A673 (cell line): ENCODE measurements around the gene LONP2. TPM values are rescaled to one million over a fixed set of nuclear protein-coding genes. Genes with fewer than 3 reads are reported as not detected.

Experiments
- Bru-seq: library from RNA; stranded (reverse); fragments of 400-500 nt; gene quantifications from one replicate; lab custom pipeline; 2021; lab: Mats Ljungman, UMichigan
- BruChase-seq, 2 experiments: library from RNA; stranded (reverse); fragments of 400-500 nt; gene quantifications; one replicate each; lab custom pipeline; 2021; lab: Mats Ljungman, UMichigan
- BruUV-seq: library from RNA; stranded (reverse); fragments of 400-500 nt; replicated peaks from 2 replicates; lab custom pipeline; 2021; lab: Mats Ljungman, UMichigan
- CTCF ChIA-PET: fragments of 300-600 bp; sonication (Branson Sonifier 250); formaldehyde crosslinking; loops from one replicate; lab custom pipeline; 2022; ENCODE audit warnings: antibody characterized with exemption; lab: Charles Lee
- POLR2A ChIA-PET: fragments of 300-600 bp; sonication (Branson Sonifier 250); formaldehyde crosslinking; loops from one replicate; lab custom pipeline; 2022; ENCODE audit warnings: antibody characterized with exemption; ENCODE audit not compliant: low non-redundant PET; lab: Charles Lee
- DNase-seq: peaks from one replicate; pipeline ENCODE4 v3.0.0-alpha.2; 2015; ENCODE audit warnings: low spot score
- H3K27ac ChIP-seq: fragments of 200-600 bp; sonication (generic); 2 replicates; pipeline ENCODE4 v1.5.1; 2016; ENCODE audit warnings: mixed run types, low read depth, mild to moderate bottlenecking, mixed read lengths, antibody characterized with exemption, low read length; ENCODE audit not compliant: poor library complexity, severe bottlenecking
- H3K27me3 ChIP-seq: fragments of 200-600 bp; sonication (generic); replicated peaks from 2 replicates; pipeline ENCODE4 v1.6.1; 2017; ENCODE audit warnings: mixed run types, low read depth, mild to moderate bottlenecking, mixed read lengths, antibody characterized with exemption, low read length; ENCODE audit not compliant: insufficient read depth, poor library complexity
- H3K36me3 ChIP-seq: fragments of 200-600 bp; sonication (generic); 2 replicates; pipeline ENCODE4 v1.6.1; 2016; ENCODE audit warnings: mixed run types, mild to moderate bottlenecking, mixed read lengths, antibody characterized with exemption, low read length; ENCODE audit not compliant: insufficient read depth, poor library complexity, severe bottlenecking
- H3K4me1 ChIP-seq: fragments of 200-600 bp; sonication (generic); 2 replicates; pipeline ENCODE4 v1.6.1; 2017; ENCODE audit warnings: mixed run types, mild to moderate bottlenecking, mixed read lengths, antibody characterized with exemption, low read length; ENCODE audit not compliant: insufficient read depth, poor library complexity, severe bottlenecking
- H3K4me3 ChIP-seq: fragments of 200-600 bp; sonication (generic); 2 replicates; pipeline ENCODE4 v1.5.1; 2016; ENCODE audit warnings: low read depth, mixed run types, mild to moderate bottlenecking, mixed read lengths, low read length; ENCODE audit not compliant: poor library complexity, severe bottlenecking
- H3K9me3 ChIP-seq: fragments of 200-600 bp; sonication (generic); 2 replicates; pipeline ENCODE4 v1.6.1; 2016; ENCODE audit warnings: mixed run types, low read depth, mild to moderate bottlenecking, mixed read lengths, antibody characterized with exemption, low read length; ENCODE audit not compliant: poor library complexity, severe bottlenecking
- EZH2 ChIP-seq: fragments of 200-600 bp; sonication (generic); IDR thresholded peaks from 2 replicates; pipeline ENCODE4 v1.6.1; 2017; ENCODE audit warnings: borderline replicate concordance, low read depth, mild to moderate bottlenecking, mixed read lengths, antibody characterized with exemption, low read length; ENCODE audit not compliant: poor library complexity, severe bottlenecking
- intact Hi-C: fragments of 100-400 bp; cut with micrococcal nuclease; formaldehyde crosslinking; loops from one replicate; pipeline ENCODE4 v1.10.0; 2022; ENCODE audit not compliant: unreplicated experiment
- long read RNA-seq: library from polyadenylated mRNA; stranded (forward); transcript quantifications from one replicate; pipeline ENCODE4 v2.0.0, GENCODE V29; 2022
- total RNA-seq: library from RNA; stranded (reverse); gene quantifications from 2 replicates; pipeline ENCODE4 v1.2.3, GENCODE V29; 2021
- TF ChIP-seq, protein P1 (sequence below): fragments of 300-800, 200-600 bp; sonication (generic); conservative IDR thresholded peaks from 2 replicates; pipeline ENCODE4 v1.5.1; 2017; ENCODE audit warnings: low read depth, mild to moderate bottlenecking, antibody characterized with exemption, low read length, moderate library complexity, mixed read lengths

The LONP2 gene, protein sequence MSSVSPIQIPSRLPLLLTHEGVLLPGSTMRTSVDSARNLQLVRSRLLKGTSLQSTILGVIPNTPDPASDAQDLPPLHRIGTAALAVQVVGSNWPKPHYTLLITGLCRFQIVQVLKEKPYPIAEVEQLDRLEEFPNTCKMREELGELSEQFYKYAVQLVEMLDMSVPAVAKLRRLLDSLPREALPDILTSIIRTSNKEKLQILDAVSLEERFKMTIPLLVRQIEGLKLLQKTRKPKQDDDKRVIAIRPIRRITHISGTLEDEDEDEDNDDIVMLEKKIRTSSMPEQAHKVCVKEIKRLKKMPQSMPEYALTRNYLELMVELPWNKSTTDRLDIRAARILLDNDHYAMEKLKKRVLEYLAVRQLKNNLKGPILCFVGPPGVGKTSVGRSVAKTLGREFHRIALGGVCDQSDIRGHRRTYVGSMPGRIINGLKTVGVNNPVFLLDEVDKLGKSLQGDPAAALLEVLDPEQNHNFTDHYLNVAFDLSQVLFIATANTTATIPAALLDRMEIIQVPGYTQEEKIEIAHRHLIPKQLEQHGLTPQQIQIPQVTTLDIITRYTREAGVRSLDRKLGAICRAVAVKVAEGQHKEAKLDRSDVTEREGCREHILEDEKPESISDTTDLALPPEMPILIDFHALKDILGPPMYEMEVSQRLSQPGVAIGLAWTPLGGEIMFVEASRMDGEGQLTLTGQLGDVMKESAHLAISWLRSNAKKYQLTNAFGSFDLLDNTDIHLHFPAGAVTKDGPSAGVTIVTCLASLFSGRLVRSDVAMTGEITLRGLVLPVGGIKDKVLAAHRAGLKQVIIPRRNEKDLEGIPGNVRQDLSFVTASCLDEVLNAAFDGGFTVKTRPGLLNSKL
- total RNA-seq (48.8 and 49.4 TPM in 2 replicates), Bru-seq, nascent RNA (percentile 83 among the genes with signal in this experiment), BruChase-seq, experiment 1, labeled RNA remaining after a 2-hour chase (percentile 78 among the genes with signal in this experiment), BruChase-seq, experiment 2, labeled RNA remaining after a 6-hour chase (percentile 86 among the genes with signal in this experiment)
- long read RNA-seq, full-length matches to known transcripts: 101 of 120 reads
- long read RNA-seq, partial matches to known transcripts: 5 of 120 reads
- long read RNA-seq, other reads (novel, unspliced or antisense): 14 of 120 reads

DNA sequence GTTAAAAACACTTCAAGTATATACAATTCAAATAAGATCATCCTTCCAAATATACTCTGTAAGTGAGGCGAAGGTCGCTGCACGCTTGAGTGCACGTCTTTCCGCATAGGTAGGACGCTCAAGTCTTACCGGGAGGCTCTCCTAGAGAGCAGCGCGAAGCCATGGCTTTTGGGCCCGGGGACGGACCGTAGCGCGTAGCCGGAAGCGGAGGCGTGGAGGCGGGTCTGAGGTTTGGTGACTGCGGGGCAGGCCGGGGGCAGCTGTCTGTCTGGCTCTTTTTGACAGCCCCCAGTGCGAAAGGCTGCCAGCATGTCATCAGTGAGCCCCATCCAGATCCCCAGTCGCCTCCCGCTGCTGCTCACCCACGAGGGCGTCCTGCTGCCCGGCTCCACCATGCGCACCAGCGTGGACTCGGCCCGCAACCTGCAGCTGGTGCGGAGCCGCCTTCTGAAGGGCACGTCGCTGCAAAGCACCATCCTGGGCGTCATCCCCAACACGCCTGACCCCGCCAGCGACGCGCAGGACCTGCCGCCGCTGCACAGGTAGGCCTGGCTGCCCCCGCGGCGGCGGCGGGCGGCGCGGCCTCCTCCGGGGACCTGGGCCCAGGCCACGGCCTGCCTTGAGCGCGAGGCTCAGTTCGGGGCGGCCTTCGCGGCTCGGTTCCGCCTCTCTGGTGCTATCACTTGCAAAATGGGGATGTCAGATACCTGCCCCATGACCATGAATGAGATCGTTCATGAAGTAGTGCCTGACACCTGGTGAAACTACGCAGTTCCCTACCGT is at the start of gene LONP2:
Gene LONP2 (plus strand): TSS at position 221 of the 783 bp plus-strand sequence. CDS start 89 bp downstream, at position 310.
- no TSS peak for BruUV-seq
- ChIA-PET CTCF (no interaction called here), POLR2A (no interaction called here)
- H3K9me3 ChIP-seq: no peaks in the 10 kb centered on the region
- H3K36me3 ChIP-seq: no peaks in the 10 kb centered on the region
- peak within 1 kb of the TSS; percentile 89 for H3K27ac ChIP-seq
- peak; percentile 93 for DNase-seq
- no peaks in the 10 kb centered on the region for H3K27me3 ChIP-seq
- no peak for TF ChIP-seq EZH2
- TF ChIP-seq, protein P1, sequence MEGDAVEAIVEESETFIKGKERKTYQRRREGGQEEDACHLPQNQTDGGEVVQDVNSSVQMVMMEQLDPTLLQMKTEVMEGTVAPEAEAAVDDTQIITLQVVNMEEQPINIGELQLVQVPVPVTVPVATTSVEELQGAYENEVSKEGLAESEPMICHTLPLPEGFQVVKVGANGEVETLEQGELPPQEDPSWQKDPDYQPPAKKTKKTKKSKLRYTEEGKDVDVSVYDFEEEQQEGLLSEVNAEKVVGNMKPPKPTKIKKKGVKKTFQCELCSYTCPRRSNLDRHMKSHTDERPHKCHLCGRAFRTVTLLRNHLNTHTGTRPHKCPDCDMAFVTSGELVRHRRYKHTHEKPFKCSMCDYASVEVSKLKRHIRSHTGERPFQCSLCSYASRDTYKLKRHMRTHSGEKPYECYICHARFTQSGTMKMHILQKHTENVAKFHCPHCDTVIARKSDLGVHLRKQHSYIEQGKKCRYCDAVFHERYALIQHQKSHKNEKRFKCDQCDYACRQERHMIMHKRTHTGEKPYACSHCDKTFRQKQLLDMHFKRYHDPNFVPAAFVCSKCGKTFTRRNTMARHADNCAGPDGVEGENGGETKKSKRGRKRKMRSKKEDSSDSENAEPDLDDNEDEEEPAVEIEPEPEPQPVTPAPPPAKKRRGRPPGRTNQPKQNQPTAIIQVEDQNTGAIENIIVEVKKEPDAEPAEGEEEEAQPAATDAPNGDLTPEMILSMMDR: no peak
- peak within 1 kb of the TSS; percentile 92 for H3K4me3 ChIP-seq
- peaks cover 13% of the 10 kb centered on the region for H3K4me1 ChIP-seq
- intact Hi-C loops: no loop called here

DNA sequence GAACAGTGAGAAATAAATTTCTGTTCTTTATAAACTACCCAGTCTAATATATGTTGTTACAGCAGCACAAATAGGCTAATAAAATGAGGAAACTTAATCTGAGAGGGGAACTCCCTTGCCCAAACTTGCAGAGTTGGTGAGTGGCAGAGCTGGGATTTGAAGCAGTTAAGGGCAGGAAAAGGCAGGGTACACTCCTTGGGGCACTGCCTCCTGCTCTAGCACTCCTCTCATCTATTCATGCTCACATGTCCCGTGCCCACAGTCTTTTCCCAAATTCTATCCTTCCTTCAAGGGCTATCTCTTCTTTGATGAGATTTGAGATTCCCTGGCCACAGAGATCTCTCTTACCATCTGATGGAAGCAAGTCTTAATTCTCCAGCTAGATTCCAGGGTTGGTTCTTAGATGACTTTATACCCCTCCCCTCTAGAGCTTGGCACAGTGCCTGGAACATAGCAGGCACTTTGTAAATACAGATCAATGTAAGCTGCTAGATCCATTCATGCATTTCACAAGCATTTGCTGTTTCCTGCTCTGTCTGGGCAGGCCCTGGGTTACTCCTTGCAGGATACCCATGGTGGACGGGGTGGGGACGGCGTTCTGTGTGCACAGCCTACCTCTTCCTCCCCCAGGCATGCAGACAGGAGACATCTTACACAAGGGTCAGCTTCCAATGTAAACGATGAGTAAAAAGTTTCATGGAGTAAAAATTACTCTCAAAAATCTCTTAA is 49.1 kb upstream of the LONP2 start:
- CTCF ChIA-PET: no interaction called here
- intact Hi-C loops: no loop called here

More for the DNA sequence above, 49.1 kb upstream of the LONP2 start:
- Histone ChIP-seq H3K9me3 (no peaks in the 10 kb centered on the region), H3K4me1 (peaks cover 4% of the 10 kb centered on the region), H3K36me3 (no peaks in the 10 kb centered on the region), H3K4me3 (no peak overlapping the region), H3K27ac (no peak overlapping the region), H3K27me3 (no peaks in the 10 kb centered on the region)
- BruUV-seq: no TSS peak
- DNase-seq: peak; percentile 76
- TF ChIP-seq EZH2: no peak
- TF ChIP-seq, protein P1: no peak
- POLR2A ChIA-PET: no interaction called here
